Body of pancreas (tissue), 4 donors: ENCODE results near the gene SOD1.

Source experiments
- POLR2A ChIP-seq, 3 donors: fragments of 450-650 bp; IDR thresholded peaks; one replicate each; pipeline ENCODE4 v1.6.1; 2016; ENCODE audit warnings: antibody characterized with exemption in 3 of 3, mild to moderate bottlenecking in 2 of 3
- TF ChIP-seq, protein P1 (sequence below), 7 experiments: fragments of 450-650 bp in 4 of 7; fragments of 200-600 bp in 3 of 7; sonication (generic) in 3 of 7; IDR thresholded peaks; one replicate each; pipeline ENCODE4 v1.5.1; 2016 to 2019; ENCODE audit warnings: antibody characterized with exemption in 7 of 7

DNA sequence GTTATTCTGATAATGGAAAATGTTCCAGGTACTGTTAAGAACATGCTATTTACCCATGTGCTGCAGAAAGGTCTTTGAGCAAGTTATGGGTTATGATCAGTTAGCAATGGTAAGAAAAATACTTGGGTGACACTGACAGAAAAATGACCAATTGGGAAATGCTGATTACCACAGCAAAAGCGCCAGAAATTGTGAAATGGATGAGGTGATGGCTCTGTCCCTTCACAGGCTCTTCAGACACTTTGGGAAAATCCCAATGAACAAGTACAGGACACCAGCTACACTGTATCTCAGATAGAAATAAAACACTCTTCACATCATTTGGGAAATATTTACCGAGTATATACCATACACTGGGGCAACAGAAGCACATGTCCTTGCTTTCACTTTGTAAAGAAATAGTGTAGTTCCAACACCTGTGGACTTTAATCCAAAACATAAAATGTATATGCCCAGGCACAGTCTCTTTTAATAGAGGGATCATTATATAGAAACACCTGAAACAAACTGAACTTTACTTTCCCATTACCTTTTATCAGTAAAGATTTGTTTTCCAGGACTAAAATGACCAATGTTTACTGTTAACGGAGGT is 13.9 kb downstream of the SOD1 start:
- TF ChIP-seq, protein P1, sequence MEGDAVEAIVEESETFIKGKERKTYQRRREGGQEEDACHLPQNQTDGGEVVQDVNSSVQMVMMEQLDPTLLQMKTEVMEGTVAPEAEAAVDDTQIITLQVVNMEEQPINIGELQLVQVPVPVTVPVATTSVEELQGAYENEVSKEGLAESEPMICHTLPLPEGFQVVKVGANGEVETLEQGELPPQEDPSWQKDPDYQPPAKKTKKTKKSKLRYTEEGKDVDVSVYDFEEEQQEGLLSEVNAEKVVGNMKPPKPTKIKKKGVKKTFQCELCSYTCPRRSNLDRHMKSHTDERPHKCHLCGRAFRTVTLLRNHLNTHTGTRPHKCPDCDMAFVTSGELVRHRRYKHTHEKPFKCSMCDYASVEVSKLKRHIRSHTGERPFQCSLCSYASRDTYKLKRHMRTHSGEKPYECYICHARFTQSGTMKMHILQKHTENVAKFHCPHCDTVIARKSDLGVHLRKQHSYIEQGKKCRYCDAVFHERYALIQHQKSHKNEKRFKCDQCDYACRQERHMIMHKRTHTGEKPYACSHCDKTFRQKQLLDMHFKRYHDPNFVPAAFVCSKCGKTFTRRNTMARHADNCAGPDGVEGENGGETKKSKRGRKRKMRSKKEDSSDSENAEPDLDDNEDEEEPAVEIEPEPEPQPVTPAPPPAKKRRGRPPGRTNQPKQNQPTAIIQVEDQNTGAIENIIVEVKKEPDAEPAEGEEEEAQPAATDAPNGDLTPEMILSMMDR (IDR thresholded peaks at IDR 0.05), result no peak
- no peak for TF ChIP-seq POLR2A (IDR thresholded peaks at IDR 0.05)
